H1 (cell line): ENCODE results near the gene FAM236C.
"Not testable (repeated sequence)": the region's sequence is repeated elsewhere in the genome, so short reads cannot be mapped to it uniquely, and the experiment has no call there.

ENCODE experiments used
- JUN ChIP-seq: IDR thresholded peaks from 2 replicates; pipeline ENCODE4 v1.6.1; 2011; ENCODE audit warnings: low read depth, mild to moderate bottlenecking, improper control_type of control experiment, low read length
- POLR2A ChIP-seq, 2 experiments: IDR thresholded peaks; 1 replicate in 1 of 2; 2 replicates in 1 of 2; pipeline ENCODE4 v1.6.1; 2011; ENCODE audit warnings: low read depth in 2 of 2, low read length in 2 of 2, mild to moderate bottlenecking in 2 of 2; ENCODE audit errors: control extremely low read depth in 1 of 2
- YY1 ChIP-seq: IDR thresholded peaks from 2 replicates; pipeline ENCODE4 v1.6.1; 2011; ENCODE audit warnings: low read depth, mild to moderate bottlenecking, low read length

DNA sequence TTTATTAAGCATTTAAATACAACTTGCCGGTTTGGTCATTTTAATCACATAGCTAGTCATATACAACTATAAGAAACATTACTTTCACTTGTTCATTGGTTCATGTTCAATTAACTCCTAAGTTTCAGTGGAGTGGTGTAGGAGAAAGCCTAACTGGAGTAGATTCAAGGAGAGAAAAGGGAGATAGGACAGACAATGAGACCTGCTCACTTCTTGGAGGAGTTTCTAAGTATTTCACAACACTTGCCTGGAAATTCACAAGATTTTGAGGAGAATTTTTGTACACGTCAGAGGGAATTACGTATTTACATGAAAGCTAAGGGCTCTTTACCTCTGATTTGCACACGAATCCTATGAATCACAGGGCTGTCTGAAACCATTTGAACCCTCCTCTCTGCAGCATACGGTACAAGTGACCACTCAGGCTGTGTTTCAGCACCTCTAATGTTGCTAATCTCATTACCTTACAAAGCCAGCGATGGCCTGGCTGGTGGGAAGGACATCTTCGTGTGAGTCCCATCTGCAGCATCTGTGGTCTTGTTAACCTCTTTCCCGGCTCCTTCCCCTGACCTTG, 24.6 kb downstream of the FAM236C start:
- not testable (repeated sequence) for TF ChIP-seq YY1; POLR2A (IDR thresholded peaks at IDR 0.05; ENCODE audit: control extremely low read depth in 1 of 2, low read depth in 2 of 2, low read length in 2 of 2); JUN
